Hepatocyte (in vitro differentiated cells): ENCODE measurements around the gene MATR3.

Source experiments
- CTCF ChIP-seq: fragments of 200-600 bp; sonication (generic); IDR thresholded peaks from 2 replicates; pipeline ENCODE4 v1.5.1; 2016; ENCODE audit warnings: antibody characterized with exemption, mild to moderate bottlenecking; ENCODE audit not compliant: poor library complexity
- EZH2 ChIP-seq: fragments of 200-600 bp; sonication (generic); IDR thresholded peaks from 2 replicates; pipeline ENCODE4 v1.6.1; 2016; ENCODE audit warnings: antibody characterized with exemption, mild to moderate bottlenecking, borderline replicate concordance

- no peak for TF ChIP-seq EZH2
- no peak for TF ChIP-seq CTCF
Observed at GRCh38 chr5:139268364-139269202, 25.0 kb upstream of the MATR3 start.
